GM10266 (cell line): ENCODE data around the gene EPHA4.
"Not testable (repeated sequence)": the region's sequence is repeated elsewhere in the genome, so short reads cannot be mapped to it uniquely, and the experiment has no call there.

ENCODE experiments used
- DNase-seq: peaks from one replicate; pipeline ENCODE4 v3.0.0; 2012; ENCODE audit errors: extremely low spot score
- TF ChIP-seq, protein P1 (sequence below): IDR thresholded peaks from 2 replicates; pipeline ENCODE4 v1.5.1; 2012; ENCODE audit warnings: mild to moderate bottlenecking, low read depth; ENCODE audit not compliant: control insufficient read depth, insufficient read depth; ENCODE audit errors: missing control alignments

The EPHA4 gene

DNA sequence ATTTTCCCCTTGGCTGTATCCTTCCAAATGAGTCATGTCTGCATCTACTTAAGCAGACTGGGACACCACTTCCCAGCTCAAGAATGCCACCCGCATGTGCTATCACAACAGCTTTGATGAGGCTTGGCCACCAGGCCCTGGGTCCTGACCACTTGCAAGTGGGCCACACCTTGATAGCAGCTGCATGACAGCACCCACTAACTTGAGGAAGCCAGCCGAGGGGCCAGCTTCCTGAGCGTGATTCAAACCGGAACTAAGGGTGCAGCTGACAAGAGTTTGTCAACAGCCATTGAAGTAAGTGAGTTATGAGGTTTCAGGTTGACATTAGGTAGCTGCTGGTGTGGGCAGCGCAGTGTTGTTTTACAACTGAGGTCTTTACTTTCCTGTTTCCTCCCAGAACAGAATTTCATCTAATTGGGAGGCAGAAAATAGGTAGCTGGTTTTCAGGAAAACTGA lies 54.4 kb downstream of the EPHA4 start:
- TF ChIP-seq, protein P1, sequence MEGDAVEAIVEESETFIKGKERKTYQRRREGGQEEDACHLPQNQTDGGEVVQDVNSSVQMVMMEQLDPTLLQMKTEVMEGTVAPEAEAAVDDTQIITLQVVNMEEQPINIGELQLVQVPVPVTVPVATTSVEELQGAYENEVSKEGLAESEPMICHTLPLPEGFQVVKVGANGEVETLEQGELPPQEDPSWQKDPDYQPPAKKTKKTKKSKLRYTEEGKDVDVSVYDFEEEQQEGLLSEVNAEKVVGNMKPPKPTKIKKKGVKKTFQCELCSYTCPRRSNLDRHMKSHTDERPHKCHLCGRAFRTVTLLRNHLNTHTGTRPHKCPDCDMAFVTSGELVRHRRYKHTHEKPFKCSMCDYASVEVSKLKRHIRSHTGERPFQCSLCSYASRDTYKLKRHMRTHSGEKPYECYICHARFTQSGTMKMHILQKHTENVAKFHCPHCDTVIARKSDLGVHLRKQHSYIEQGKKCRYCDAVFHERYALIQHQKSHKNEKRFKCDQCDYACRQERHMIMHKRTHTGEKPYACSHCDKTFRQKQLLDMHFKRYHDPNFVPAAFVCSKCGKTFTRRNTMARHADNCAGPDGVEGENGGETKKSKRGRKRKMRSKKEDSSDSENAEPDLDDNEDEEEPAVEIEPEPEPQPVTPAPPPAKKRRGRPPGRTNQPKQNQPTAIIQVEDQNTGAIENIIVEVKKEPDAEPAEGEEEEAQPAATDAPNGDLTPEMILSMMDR = no peak
- DNase-seq = peak; percentile 8

DNA sequence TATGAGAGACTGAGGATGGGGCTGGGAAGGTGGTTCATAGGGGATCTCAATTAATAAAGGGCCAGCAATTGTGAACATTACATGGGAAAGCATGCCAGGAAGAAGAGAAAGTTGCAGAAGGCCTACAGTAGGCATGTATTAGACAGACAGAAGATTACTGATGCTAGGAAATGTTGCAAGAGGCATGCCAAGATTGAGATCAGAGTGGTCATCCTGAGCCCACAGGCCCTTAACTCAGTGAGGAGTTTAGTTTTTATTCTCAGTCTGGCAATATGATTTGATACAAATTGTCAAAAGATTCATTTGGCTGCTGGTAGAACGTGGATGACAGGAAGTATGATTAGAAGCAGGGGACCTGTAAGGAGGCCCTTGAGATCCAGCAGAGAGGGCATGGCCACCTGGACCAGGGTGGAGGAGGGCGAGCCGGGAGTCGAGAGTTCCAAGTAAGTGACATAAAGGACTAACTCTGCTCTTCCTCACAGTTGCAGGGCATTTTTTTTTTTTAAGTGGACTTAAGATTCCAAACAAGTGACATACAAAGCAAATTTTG lies 54.9 kb downstream of the EPHA4 start:
- TF ChIP-seq, protein P1 = no peak
- no peak for DNase-seq

DNA sequence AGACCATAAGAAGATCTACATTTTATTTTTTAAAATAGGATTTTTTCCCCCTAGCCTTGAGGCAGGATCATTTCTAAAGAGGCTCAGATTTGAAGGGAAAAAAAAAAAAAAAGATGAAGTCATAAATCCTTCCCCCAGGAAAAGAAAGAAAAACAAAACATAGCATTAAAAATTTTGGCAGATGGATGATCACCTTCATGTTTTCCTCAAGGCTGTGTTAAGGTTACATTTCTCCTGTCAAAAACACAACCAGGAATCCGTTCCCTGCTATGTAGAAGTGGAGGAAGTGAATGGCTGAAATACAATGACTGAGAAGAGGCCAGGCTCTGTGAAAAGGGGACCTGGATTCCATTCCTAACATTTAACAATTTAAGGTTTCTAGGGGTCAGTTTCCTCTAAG lies 56.2 kb downstream of the EPHA4 start:
- no peak for DNase-seq
- TF ChIP-seq, protein P1 = no peak

DNA sequence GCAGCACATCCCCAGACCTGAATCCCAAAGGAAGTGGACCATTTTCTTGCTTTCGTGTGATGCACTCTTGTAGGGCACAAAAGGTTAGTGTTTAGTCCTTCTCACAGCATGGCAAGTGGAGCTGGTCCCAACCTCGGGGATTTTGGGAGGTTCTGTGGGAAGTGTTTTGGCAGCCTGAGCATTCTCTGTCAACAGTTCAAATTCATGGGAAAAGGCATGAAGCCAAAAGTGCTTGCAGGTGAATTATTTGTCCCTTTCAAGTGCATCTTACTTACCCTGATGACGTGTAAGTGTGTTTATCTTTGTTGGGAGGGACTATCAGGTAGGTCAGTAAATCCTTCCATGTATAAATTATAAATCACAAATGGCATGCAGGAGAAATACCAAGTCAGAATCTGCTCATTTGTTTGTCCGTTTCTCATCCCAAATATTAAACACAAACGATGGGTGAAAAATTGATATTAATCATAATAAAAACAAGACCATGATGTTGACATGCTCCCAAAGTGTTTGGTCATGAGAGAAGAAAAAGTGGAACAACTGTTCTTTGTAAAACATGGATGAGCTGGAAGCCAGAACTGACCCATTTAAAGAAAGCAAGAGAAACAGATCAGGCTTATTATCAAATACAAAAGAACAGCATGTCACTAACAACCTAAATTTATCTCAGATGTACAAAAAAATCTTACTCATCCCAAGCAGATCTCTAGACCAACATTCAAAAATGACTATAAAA lies 57.6 kb downstream of the EPHA4 start:
- no peak for DNase-seq
- TF ChIP-seq, protein P1 = no peak

DNA sequence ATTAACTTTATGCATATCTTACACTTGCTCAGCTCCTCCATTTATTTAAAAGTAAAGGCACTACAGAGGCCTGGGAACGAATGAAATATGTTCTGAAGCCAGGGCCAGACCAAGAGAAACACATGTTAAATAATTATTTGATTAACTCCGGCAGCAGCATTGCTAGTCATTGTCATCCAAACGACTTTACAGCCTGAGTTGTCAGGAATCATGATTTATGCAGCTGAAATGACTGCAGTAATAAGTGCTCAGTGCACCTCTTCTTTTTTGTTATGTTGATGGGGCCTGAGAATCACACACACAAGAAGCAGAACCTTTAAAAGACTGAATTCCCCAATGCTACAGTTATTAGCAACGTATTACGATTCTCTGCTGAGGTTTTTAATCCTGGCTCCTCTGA lies 58.9 kb downstream of the EPHA4 start:
- TF ChIP-seq, protein P1 = no peak
- DNase-seq = no peak

DNA sequence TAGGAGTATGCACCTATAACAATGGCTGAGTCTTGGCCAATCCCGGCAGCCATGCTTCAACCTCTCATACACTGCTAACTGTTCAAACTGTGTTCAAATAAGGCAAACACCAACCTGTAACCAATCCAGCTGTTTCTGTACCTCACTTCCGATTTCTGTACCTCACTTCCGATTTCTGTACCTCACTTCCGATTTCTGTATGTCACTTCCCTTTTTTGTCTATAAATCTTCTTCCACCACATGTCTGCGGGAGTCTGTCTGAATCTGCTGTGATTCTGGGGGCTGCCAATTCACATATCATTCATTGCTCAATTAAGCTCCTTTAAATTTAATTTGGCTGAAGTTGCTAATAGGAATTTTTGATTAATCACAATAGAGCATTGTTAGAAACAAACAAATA lies 60.8 kb downstream of the EPHA4 start:
- not testable (repeated sequence) for DNase-seq

DNA sequence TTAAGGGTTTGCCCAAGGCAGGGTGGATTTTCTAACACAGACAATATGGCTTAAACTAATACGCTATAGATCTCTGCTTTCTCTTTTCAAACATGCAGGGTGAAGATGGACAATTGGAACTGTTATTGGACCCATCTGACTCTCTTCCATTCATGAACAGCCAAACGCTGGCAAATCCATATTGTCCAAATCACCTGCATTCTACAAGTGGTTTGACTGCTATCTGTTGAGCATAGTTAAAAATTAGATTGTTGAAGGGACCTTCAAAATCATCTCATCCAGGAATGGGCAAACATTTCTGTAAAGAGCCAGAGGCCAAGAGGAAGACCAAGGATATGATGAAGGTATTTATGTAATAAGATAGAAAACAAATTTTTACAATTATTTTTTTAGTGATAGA lies 65.6 kb downstream of the EPHA4 start:
- TF ChIP-seq, protein P1 = no peak
- DNase-seq = no peak
